ENCODE results near the gene ANKDD1A.

DNA sequence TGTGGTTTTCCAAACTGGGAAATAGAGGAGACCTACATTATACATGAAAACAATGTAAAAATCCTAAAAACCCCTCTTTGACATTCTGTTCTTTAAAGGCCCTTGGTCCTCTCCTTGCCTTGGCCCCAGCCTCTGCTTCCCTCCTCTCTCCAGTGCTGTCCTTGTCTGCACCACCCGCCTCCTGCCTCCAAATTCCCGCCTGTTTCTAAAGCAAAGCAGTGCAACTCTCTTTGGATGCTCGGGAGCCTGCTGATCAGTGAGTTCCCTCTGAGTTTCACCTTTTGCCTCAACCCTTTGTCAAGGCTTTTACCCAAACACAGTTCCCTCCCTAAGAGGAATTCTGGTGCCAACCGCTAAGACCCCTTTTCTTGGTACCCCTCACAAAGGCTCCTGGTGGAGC, 8.0 kb downstream of the ANKDD1A start:
- no peak for TF ChIP-seq CTCF (IDR thresholded peaks at IDR 0.05)
- TF ChIP-seq POLR2A (IDR thresholded peaks at IDR 0.05), result no peak
- TF ChIP-seq POLR2AphosphoS5 (IDR thresholded peaks at IDR 0.05; ENCODE audit: insufficient read depth in 1 of 2, low read depth in 1 of 2), result no peak

Data from vagina (tissue), 2 donors.